Gastrocnemius medialis (tissue), 4 donors: ENCODE results near the gene TAS2R1.

Source experiments
- POLR2A ChIP-seq, 2 donors: fragments of 450-650 bp; IDR thresholded peaks; one replicate each; pipeline ENCODE4 v1.6.1; 2017; ENCODE audit warnings: antibody characterized with exemption in 2 of 2, mild to moderate bottlenecking in 2 of 2, moderate library complexity in 2 of 2
- TF ChIP-seq, protein P1 (sequence below), 5 experiments: fragments of 450-650 bp in 3 of 5; fragments of 200-600 bp in 2 of 5; sonication (generic) in 2 of 5; IDR thresholded peaks in 4 of 5; conservative IDR thresholded peaks in 1 of 5; 1 replicate in 4 of 5; 2 replicates in 1 of 5; pipeline ENCODE4 v1.5.1; 2016 to 2019; ENCODE audit warnings: antibody characterized with exemption in 5 of 5, mild to moderate bottlenecking in 3 of 5, moderate library complexity in 3 of 5

DNA sequence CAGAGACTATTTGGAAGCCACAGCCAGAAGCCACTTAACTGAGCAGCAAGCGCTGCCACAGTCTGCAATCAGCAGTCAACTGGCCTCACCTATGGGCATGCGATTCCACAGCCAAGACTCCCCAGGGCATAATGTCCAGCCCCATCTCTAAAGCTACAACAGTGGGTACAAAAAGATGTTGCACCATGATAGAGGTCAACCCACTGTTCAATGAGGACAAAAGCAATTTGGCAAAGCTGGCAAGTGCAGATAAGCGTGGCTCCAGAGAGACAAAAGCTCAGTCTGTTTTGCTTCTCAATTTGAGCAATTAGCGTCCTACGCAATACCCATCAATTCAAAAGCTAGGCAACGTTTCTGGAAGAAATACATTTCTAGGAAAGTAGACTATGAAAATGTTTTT lies 3.2 kb downstream of the TAS2R1 start:
- TF ChIP-seq, protein P1, sequence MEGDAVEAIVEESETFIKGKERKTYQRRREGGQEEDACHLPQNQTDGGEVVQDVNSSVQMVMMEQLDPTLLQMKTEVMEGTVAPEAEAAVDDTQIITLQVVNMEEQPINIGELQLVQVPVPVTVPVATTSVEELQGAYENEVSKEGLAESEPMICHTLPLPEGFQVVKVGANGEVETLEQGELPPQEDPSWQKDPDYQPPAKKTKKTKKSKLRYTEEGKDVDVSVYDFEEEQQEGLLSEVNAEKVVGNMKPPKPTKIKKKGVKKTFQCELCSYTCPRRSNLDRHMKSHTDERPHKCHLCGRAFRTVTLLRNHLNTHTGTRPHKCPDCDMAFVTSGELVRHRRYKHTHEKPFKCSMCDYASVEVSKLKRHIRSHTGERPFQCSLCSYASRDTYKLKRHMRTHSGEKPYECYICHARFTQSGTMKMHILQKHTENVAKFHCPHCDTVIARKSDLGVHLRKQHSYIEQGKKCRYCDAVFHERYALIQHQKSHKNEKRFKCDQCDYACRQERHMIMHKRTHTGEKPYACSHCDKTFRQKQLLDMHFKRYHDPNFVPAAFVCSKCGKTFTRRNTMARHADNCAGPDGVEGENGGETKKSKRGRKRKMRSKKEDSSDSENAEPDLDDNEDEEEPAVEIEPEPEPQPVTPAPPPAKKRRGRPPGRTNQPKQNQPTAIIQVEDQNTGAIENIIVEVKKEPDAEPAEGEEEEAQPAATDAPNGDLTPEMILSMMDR (IDR thresholded peaks at IDR 0.05 in 4 of 5, conservative IDR thresholded peaks at IDR 0.05 in 1 of 5): no peak
- no peak for TF ChIP-seq POLR2A (IDR thresholded peaks at IDR 0.05)
